ENCODE measurements around the gene PHF10.
A peak's percentile ranks its signal among the peaks of the same experiment; 100 is the strongest.

PHF10 gene

DNA sequence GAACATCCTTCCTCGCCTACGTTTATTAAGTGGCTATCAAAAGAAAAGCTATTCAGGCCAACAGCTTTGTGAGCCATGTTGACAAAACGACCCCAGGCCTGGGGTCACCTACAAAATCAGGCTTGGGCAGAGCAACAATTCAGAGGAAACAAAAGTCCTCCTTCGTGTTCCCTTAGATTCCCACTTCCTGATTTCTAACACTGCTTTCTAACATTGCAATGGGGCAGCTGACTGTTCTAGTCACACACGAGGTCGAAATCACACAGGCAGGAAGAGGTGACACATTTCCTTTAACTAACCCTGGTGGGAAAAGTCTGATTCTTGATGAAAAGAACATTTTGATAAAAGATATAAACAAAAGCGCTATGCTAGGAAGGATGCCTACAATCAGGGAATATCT is 54.4 kb downstream of the PHF10 start:
- no peak for DNase-seq

DNA sequence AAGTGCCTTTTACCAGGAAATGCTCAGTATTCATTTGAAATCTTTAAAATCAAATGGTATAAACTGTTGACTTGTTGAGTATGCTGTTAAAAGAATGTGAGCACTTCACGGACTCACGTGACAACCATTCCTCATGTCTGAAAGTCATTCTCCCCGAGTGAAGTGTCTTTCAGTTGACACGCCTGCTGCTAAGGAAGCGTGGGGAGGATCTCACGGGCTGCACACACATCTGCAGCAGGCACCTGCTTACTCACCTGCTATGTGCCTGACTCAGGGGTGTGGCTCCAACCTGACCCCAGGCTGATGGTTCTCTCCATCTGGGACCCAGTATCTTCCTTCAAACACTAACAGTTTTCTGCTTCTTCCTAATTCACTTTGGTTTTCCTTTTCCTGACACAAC is 55.2 kb downstream of the PHF10 start:
- DNase-seq = no peak

DNA sequence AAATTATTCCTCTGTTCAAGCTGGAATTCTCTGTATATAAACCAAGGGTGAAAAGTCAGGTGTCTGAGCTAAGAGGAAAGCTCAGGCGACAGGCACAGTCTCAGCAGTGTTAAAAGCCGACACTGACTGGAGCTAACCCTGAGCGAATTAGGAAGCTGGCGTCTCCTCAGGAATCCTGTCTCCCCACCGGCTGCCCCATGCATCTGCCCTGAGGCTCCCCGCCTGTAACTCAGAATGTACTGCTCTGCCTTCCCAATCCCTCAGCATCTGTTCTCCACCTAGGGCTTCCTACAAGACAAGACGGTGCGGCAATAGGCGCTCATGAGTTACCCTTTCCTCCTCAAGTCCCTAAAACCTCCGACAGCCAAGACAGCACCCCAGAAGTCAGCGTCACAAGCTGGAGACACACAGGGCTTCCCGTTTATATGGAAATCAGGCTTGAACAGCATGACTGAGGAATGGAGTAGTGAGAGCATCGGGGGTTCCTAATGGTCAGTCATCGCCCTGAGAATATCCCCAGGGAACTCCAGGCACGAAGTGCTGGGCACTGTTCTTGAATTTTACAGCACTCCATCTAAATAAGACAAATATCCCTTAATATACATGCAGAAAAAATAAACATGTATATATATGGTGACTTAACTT is 56.0 kb downstream of the PHF10 start:
- DNase-seq = no peak

DNA sequence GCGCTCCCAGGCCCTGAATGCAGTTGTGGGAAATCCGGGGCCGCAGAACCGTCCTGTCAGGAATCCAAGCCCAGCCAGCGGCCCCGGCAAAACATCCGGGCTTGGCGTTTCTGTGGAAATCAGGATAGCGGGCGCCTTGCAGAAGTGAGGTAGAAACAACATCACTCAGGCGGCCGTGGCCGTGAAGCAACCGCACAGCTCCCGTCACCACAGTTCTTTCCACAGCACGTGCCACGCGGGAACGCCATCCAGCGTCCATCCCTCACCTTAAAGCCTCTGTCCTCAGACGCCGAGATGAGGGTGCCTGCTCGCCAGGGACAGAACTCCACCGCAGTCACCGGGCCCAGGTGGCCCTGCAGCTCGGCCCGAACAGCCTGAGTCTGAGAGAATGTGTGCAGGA is 56.6 kb downstream of the PHF10 start:
- no peak for DNase-seq

DNA sequence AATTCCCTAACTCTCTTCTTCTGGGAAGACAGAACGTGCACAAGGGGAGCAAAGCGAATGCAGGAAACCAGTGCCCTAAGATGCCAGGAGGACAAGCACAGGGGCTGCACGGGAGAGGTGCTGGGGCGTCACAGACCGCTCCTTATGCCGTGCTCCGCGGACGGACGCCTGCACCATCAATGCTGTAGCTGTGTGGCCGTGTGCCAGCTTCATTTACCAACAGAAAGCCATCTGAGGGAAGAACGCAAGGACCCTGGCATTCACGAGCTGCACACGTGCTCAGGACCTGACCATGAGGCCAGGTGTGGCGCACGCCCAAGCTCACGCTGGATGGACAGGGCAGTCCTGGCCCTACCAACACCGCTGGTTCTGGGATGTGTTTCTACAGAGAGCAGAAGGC is 57.9 kb downstream of the PHF10 start:
- no peak for DNase-seq

DNA sequence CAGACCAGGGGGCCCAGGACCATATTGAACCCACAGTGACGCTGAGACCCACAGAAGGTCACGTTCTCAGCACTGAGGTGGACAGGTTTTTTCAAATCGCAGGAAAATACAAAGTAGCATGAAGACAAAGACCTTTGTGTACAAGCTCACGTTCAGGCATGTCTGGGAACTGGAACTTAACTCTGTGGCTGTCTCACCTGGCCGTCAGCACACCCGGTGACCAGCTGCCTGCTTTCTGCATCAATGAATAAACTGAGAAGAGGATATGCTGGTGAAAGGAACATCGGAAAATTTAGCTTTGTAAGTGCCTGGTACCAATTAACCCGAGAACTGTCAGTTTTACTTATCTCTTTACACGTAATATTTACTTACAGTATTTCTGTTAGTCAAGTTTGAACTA is 59.0 kb downstream of the PHF10 start:
- peak; percentile 46 for DNase-seq

DNA sequence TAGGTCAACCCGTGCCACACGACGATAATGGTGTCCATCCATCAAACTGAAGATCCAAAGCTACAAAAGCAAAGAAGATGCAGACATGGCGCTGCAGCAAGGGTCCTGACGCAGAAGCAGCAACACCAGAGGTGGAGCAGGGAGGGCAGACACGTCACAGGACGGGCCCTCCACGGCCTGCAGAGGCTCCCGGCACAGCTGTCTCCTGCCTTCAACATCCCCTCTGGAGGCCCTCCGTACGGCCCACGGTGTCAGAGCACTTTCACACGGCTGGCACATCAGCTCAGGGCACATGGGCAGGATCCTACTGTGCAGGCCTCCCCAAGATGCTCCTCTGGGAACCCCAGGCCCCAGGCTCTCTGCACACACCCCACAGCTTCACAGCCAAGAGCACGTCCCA is 60.1 kb downstream of the PHF10 start:
- no peak for DNase-seq

DNA sequence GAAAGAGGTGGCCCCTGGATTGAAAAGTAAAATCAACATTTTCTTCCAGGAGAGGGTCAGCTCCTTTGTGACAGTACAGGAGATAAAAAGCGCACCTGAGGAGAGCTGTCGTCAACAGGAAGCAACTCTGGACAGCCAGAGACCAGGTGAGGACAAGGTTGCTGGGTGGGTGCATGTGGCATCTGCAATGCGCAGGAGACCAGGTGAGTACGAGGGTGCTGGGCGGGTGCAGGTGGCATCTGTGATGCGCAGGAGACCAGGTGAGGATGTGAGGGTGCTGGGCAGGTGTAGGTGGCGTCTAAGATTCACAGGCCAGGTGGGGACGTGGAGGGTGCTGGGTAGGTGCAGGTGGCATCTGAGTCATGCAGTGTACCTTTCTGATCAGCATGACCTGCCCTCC is 60.8 kb downstream of the PHF10 start:
- no peak for DNase-seq

DNA sequence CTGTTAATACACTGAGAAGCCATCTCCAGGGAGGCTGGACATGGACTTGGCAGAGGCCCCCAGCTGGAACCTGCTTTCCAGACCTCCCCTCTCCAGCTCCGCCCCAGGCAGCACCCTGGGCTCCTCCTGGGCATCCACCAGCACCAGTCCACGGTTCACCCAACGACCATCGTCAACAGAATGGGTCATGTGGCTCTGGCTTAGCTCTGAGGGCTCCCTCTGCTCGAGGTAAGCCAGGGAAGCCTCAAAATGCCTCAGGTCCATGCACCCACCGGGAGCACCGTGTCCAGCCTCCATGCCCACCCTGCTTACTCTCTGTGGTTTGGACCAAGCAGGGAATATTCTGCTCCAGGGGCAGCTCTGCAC is 62.9 kb downstream of the PHF10 start:
- DNase-seq = no peak

DNA sequence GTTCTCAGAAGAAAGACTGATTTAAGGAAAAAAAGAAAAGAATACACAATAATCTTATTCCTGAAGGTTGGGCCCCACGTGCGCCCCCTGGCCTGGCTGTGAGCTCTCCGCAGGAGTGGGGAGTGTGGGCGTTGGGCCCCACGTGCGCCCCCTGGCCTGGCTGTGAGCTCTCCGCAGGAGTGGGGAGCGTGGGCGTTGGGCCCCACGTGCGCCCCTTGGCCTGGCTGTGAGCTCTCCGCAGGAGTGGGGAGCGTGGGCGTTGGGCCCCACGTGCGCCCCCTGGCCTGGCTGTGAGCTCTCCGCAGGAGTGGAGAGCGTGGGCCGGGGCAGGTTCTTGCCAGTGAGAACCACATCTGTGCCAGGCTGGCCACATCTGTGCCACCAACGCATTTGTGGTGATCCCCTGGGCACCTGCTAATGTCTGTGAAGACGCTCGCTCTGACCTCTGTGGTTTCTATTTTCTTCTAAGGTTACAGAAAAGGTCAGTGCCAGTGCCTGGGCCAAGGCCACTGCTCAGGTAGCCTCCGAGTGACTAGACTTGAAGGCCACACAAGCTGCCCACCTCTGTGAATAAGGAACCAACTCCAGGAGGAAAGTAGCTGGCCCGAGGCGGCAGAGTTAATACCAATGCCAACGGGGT is 63.4 kb downstream of the PHF10 start:
- no peak for DNase-seq

DNA sequence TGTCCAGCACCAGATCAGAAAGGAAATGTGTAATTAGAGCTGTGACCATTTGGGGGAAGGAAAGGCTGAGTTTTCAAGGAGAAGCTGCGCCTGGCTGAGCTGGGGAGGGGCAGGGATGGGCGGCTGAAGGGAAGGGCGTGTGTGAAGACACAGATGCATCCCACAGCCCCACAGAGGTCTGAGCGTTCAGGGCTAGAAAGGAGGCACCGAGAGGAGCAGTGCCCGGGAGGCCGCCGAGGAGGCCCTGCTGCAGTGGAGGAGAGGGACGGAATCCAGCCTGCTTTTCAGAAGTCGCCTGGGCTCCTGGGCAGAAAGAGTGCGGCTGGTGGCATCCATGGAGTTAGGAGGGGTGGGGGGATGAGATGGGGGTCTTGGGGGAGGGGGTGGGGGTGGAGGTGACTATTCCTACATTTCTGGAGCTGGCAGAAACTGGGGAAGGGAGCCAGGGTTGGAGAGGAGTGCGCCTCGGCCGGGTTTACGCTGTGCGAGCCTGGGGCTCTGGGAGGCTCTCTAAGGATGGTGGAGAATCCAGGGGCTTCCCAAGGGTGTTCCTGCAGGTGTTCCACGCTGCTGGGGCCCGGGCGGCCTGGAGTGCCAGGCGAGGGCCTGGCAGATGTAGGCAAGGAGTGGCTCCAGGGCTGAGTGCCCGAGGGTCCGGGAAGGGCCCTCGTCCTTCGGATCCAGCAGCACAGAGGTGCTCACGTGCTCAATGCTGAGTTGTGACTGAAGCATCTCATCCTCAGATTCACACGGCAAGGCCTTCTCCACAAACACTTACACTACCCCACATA is 64.3 kb downstream of the PHF10 start:
- no peak for DNase-seq

DNA sequence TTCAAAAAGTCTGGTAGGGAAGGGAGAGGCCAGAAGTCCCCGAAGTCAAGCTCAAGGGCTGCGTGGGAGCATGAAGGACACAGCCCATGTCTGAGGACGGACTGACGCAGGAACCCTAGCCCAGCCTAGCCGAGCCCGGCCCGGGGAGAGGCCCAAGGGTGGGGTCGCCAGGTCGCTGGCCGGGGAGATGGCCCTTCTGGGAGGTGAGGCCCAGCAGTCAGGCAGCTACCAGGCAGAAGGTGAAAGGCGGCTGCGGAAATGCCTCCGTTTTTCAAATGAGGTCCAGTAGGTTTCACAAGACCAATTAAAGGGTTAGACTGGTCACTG is 67.1 kb downstream of the PHF10 start:
- no peak for DNase-seq

DNA sequence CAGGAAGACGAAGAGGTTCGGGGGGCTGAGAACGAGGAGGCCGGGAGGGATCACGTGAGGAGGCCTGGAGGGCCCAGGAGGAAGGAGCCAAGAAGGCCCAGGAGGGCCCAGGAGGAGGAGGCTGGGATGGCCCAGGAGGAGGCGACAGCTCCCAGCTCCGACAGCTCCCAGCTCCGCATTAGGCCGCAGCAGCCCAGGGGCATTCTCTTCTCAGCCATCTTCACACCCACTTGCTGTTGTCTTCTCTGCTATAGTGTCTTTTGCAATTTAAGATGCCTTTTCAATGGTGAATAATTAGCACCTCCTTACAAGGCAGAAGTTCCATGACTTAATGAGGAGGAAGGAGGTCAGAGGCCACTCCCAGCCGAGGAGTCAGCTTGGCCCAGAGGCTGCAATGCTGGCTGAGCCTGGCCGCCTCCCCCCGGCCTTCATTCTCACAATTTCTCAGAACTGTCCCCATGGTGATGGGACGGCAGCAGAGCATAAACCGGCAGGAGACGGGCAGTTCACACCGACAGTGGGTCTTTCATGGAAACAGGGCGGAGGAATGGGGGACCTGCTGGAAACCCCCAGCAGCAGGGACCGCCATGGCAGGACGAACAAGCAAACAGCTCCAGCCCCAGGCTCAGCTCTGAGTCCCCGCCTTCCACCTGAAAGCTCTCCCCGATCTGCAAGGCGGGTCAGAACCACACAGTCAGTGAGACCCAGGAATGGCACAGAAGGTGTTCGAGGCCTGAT is 67.6 kb downstream of the PHF10 start:
- no peak for DNase-seq

DNA sequence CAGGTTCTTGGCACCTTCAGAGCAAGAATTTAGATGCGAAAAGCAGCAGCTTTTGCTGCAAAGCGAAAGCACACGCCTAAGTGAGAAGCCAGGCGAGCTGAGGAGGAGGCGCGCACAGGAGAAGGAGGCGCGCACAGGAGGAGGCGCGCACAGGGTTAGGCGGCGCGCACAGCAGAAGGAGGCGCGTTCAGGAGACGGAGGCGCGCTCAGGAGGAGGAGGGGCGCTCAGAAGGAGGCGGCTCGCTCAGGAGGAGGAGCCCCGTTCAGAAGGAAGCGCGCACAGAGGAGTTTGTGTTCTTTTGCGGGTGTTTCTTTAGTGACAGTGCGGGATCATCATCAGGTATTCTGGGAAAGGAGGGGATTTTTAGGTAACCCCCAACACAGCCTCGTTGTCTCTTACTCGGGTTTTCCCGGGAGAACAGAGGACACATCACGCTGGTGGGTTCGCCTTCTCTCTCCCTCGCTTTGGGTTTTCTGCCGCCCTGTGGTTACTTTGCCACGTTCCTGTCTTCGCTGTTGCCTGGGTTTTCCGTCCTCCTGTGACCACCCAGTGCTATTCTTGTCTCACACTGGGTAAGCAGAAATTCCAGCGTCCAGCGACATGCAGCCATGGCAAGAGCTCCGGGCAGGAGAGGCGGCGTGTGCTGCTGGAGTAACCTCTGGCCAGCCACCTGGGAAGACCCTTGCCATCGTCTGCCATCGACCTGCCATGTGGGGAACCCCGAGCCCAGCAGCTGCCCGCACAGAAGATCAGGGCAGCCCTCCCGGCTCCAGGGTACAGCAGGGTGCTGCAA is 69.5 kb downstream of the PHF10 start:
- peak; percentile 47 for DNase-seq

Data from NCI-H526 treated with DMSO at 0.1 percent for 48 hours (cell line).